ENCODE results near the gene AQP7.
A peak's percentile ranks its signal among the peaks of the same experiment; 100 is the strongest.
"Not testable (repeated sequence)": the region's sequence is repeated elsewhere in the genome, so short reads cannot be mapped to it uniquely, and the experiment has no call there.

AQP7 gene

GRCh38 chr9:33431420-33431819 lies 29.1 kb upstream of the AQP7 start:
- no peak for DNase-seq

GRCh38 chr9:33430942-33431341 lies 28.6 kb upstream of the AQP7 start:
- no peak for DNase-seq

GRCh38 chr9:33429256-33429985 lies 27.1 kb upstream of the AQP7 start:
- DNase-seq: no peak

GRCh38 chr9:33426843-33427293 lies 24.5 kb upstream of the AQP7 start:
- no peak for DNase-seq

- DNase-seq: no peak
Observed at GRCh38 chr9:33425128-33425533, 22.8 kb upstream of the AQP7 start.

- not testable (repeated sequence) for DNase-seq
Observed at GRCh38 chr9:33424492-33424891, 22.1 kb upstream of the AQP7 start.

- not testable (repeated sequence) for DNase-seq
Observed at GRCh38 chr9:33424043-33424442, 21.7 kb upstream of the AQP7 start.

GRCh38 chr9:33419708-33420303 lies 17.4 kb upstream of the AQP7 start:
- DNase-seq: no peak

- DNase-seq: no peak
Observed at GRCh38 chr9:33418090-33418489, 15.7 kb upstream of the AQP7 start.

- no peak for DNase-seq
Observed at GRCh38 chr9:33416996-33417395, 14.6 kb upstream of the AQP7 start.

- DNase-seq: peak; percentile 93
Observed at GRCh38 chr9:33415501-33416038, 13.2 kb upstream of the AQP7 start.

GRCh38 chr9:33414889-33415500 lies 12.6 kb upstream of the AQP7 start:
- DNase-seq: no peak

- DNase-seq: no peak
Observed at GRCh38 chr9:33414268-33414667, 11.9 kb upstream of the AQP7 start.

GRCh38 chr9:33408087-33408486 lies 5.7 kb upstream of the AQP7 start:
- no peak for DNase-seq

- DNase-seq: no peak
Observed at GRCh38 chr9:33407061-33407460, 4.7 kb upstream of the AQP7 start.

- no peak for DNase-seq
Observed at GRCh38 chr9:33404788-33405362, 2.5 kb upstream of the AQP7 start.

- no peak for DNase-seq
Observed at GRCh38 chr9:33403941-33404787, 1.8 kb upstream of the AQP7 start.

GRCh38 chr9:33401809-33402208 lies 559 bp downstream of the AQP7 start:
- DNase-seq: not testable (repeated sequence)

- not testable (repeated sequence) for DNase-seq
Observed at GRCh38 chr9:33399047-33399446, 3.3 kb downstream of the AQP7 start.

GRCh38 chr9:33397801-33398200 lies 4.6 kb downstream of the AQP7 start:
- not testable (repeated sequence) for DNase-seq

- DNase-seq: not testable (repeated sequence)
Observed at GRCh38 chr9:33395159-33395879, 7.0 kb downstream of the AQP7 start.

- not testable (repeated sequence) for DNase-seq
Observed at GRCh38 chr9:33393986-33394385, 8.4 kb downstream of the AQP7 start.

All from NCI-H2029 treated with DMSO at 0.1 percent for 48 hours (cell line).